ENCODE measurements around the gene TJP3.

GRCh38 chr19:3725640-3726310, 17.6 kb downstream of the TJP3 start:
- no peak for TF ChIP-seq YY1 (IDR thresholded peaks at IDR 0.05; ENCODE audit: low read depth)
- TF ChIP-seq USF1 (IDR thresholded peaks at IDR 0.05): peak; percentile 38
- 0 out of 2 replicates have a peak, but pooled peaks have one; percentile 39 for TF ChIP-seq NFIC (IDR thresholded peaks at IDR 0.05)
- no peak for TF ChIP-seq TAF1 (IDR thresholded peaks at IDR 0.05; ENCODE audit: low read depth)
- peak; percentile 27; the same call in 1 of the 2 replicates for TF ChIP-seq EP300 (IDR thresholded peaks at IDR 0.05; ENCODE audit: borderline replicate concordance)
